ENCODE data around the gene MACROH2A2.
"Not testable (repeated sequence)": the region's sequence is repeated elsewhere in the genome, so short reads cannot be mapped to it uniquely, and the experiment has no call there.

Gene MACROH2A2

DNA sequence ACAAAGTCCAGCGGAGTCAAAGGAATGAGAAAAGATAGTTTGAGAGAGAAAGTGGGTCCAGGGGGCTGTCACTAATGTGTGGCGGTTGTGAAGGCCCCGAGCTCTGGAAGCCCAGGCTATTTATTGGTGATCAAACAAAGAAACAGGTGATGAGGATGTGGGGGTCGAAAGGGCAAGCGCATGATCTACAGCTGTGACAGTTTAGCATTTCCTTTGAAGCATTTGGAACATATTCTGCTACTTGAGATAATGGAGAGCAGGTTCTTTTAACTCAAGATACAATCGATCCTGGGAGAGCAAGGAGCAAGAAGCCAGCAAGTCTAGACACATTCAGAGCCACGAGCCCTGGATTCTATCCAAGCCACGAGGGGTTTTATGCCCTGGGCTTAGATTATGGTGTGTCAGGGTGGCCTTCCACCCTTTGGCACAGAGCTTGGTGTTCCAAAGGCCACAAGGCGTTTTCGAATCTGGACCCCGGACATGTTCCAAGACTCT, 48.5 kb downstream of the MACROH2A2 start:
- DNase-seq (ENCODE audit: low read depth), result not testable (repeated sequence)

DNA sequence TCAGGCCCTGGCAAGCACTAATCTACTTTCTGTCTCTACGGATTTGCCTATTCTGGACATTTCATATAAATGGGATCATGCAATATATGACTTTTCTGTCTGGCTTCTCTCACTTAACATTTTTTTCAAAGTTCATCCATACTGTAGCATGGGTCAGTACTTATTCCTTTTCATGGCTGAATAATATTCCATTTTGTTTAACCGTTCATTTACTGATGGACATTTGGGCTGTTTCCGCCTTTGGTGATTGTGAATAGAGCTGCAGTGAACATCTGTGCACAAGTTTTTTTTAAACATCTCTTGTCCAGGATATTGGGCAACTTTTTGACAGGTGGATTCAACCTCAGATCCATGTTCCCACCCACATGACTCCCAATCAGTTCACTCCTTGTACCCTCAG, 49.0 kb downstream of the MACROH2A2 start:
- DNase-seq (ENCODE audit: low read depth), result no peak

DNA sequence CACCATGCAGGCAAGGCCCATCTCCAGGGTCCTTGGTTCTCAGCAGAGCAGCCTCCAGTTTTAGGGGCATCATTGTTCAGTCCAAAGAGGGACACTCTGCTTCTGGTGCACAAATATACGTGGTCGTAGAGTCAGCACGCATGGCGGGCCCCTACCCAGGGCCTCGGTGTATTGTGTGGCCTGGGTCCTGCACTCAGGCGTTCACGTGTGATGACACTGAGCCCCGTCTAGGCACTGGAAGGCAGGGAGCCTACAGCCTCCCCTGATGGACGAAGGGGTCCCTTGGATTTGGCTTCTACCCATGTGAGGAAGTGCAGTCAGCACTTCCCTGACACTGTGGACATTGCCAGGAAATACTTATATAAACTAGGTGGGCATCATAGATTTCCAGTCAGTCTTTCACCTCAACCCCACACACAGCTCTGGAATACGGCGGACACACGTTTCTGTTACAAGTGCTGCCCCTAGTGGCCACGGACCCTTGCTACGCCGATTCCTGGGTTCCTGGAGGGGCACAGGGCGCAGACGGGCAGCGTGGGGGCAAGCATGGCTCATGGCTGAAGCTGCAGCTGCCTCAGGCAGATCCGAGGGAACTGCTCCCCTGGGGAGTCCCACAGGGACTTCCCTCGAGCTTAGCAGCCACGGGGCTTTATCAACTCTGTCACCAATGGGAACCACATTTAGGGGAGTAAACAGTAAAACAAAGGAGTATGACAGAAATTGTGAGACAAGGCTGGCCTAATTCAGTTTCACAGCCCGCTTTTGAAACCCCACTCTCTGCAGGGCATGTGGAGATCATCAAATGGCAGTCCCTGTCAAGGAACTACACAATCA, 54.5 kb downstream of the MACROH2A2 start:
- DNase-seq (ENCODE audit: low read depth), result no peak

DNA sequence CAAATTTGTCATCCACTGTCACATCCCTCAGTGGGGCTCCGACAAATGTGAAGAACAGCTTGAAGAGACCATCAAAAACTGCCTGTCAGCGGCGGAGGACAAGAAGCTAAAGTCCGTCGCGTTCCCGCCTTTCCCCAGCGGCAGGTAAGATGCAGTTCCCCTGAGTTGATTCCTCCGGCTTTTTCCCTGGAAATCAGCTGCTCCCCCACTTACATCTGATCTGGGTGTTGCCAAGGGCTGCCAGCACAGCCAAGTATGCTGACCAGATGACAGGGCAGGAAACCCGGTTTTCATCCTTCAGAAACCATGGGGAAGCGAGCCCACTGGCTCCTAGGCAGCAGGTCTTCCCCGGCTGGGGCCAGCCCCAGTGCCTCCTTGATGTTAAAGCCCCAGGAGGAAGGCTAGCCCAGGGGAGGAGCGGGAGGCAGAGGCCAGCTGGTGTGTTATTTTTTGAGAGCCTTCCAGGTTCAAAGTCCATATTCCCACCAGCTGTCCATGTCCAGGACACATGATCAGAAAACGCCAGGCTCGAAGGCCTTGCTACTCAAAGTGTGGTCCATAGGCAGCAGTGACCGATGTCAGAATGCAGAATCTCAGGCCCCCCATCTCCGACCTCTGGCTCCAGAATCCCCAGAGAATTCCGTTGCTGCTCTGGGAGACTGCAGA, 56.6 kb downstream of the MACROH2A2 start:
- DNase-seq (ENCODE audit: low read depth), result no peak

- no peak for DNase-seq (ENCODE audit: low read depth)
Observed at GRCh38 chr10:70111496-70111895, 58.9 kb downstream of the MACROH2A2 start.

DNA sequence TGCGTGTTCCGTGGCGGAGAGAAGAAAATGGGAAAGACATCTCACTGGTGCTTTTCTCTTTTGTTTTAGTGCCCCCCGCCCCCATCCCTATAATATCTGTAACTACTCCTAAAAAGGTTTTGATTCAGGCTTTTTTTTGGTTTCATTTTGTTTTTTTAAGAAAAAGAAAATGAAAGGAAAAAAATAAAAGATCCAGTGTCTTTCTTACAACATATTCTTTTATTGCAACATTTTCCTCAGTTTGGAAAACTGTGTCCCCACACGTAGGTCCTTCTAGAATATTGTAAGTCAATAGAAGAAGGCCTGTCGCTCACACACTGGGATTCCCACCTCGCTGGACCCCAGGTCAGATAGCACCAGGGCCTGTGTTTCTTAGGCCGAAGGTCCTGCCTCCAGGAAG, 59.4 kb downstream of the MACROH2A2 start:
- no peak for DNase-seq (ENCODE audit: low read depth)

DNA sequence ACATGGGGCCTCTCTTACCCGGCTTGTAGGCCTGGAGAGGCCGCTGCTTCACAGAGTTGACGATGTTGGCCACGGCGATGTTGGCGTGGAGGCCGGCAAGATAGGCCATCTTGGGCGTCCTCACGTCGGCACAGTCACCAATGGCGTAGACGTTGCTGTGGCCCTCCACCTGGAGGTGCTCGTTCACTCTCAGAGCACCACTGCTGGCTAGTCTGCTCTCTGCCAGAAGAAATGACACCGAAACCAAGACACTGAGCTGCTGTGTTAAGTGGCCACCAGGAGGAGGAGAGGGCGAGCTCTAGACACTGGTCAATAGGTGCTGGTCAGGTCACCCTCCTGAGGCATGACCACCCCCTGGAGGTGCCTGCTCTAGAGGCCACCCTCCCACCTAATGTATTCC, 62.3 kb downstream of the MACROH2A2 start:
- no peak for DNase-seq (ENCODE audit: low read depth)

DNA sequence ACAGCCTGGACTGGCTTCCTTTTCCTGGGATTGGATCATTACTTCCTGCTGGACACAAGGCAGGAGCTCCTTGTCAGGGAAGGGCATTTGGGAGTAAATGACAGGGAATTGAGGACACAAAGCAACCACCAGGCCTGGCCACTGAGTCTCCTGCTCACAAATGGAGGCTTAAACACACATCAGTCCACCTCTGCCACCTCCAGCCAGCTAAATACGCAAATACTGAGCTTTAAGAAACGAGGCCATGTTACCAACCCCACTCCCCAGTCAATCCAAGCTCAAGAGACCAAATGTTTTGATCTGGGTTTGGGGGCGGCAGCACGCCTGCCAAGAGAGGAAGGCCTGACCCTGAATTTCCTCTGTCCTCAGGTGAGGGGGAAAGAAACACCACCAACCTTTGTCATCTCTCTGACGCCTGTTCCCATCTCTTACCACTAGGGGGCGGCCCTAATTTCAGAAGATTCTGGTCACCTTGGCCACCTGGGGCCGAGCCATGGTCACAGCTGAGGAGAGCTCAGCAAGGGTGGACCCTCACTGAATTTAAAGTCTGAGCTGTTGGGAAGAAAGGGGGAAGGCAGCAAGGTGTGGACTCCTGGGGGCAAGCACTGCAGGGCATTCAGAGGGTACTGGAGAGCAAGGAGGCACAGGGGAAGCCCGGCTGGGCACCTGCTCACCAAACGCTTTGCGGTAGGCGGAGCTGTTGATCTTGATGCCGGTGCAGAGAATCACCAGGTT, 63.5 kb downstream of the MACROH2A2 start:
- DNase-seq (ENCODE audit: low read depth), result peak; percentile 32

GRCh38 chr10:70117646-70118045, 65.0 kb downstream of the MACROH2A2 start:
- no peak for DNase-seq (ENCODE audit: low read depth)

- no peak for DNase-seq (ENCODE audit: low read depth)
Observed at GRCh38 chr10:70118196-70118595, 65.5 kb downstream of the MACROH2A2 start.

- DNase-seq (ENCODE audit: low read depth), result no peak
Observed at GRCh38 chr10:70119197-70119596, 66.6 kb downstream of the MACROH2A2 start.

DNA sequence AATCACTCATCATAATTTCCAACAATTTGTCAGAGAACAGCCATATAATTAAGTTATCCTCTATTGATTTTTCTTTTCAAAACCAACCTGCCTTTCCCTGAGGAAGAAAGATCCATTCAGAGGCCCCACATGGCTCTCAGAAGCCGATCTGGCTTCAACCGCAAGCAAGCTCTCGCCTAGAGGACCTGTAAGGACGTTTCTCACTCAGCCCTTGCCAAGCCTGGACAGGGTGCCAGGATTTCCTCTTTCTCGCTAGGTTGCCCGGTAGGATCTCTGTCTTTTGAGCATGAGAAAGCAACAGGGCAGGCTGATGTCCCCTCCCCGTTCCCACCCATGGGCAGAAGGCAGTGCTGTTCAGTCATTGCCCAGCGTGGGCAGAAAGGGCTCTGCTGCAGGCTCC, 67.0 kb downstream of the MACROH2A2 start:
- no peak for DNase-seq (ENCODE audit: low read depth)

- DNase-seq (ENCODE audit: low read depth), result no peak
Observed at GRCh38 chr10:70120417-70120816, 67.8 kb downstream of the MACROH2A2 start.

GRCh38 chr10:70121281-70121949, 68.8 kb downstream of the MACROH2A2 start:
- no peak for DNase-seq (ENCODE audit: low read depth)

DNA sequence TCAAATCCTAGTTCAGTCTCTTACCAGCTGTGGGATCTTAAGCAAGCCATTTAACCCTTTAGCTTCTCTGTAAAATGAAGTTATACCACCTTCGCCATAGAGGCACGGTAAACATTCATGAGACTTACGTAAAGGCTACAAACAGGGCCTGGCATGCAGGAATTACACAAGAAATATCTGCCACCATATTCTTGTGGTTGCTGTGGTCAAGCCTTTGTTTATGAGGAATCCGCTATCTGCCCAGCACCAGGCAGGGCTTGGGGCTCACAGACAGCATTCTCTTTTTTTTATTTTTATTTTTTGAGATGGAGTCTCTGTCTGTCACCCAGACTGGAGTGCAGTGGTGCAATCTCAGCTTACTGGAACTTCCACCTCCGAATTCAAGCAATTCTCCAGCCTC, 70.1 kb downstream of the MACROH2A2 start:
- DNase-seq (ENCODE audit: low read depth), result no peak

GRCh38 chr10:70123166-70123565, 70.5 kb downstream of the MACROH2A2 start:
- not testable (repeated sequence) for DNase-seq (ENCODE audit: low read depth)

- DNase-seq (ENCODE audit: low read depth), result no peak
Observed at GRCh38 chr10:70123817-70124216, 71.2 kb downstream of the MACROH2A2 start.

- no peak for DNase-seq (ENCODE audit: low read depth)
Observed at GRCh38 chr10:70124415-70124814, 71.8 kb downstream of the MACROH2A2 start.

DNA sequence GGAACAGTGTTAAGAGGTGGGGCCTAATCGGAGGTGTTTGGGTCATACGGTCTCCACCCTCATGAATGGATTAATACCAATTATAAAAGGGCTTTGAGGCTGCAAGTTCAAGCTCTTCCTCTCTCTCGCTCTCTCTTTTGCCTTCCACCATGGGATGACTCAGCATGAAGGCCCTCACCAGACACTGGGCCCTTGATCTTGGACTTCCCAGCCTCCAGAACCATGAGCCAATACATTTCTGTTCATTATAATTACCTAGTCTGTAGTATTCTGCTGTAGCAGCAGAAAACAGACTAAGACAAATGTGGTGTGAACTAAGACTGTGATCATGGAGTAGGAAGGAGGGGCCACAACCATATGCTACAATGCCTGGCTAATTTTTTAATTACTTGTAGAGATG, 72.3 kb downstream of the MACROH2A2 start:
- DNase-seq (ENCODE audit: low read depth), result no peak

DNA sequence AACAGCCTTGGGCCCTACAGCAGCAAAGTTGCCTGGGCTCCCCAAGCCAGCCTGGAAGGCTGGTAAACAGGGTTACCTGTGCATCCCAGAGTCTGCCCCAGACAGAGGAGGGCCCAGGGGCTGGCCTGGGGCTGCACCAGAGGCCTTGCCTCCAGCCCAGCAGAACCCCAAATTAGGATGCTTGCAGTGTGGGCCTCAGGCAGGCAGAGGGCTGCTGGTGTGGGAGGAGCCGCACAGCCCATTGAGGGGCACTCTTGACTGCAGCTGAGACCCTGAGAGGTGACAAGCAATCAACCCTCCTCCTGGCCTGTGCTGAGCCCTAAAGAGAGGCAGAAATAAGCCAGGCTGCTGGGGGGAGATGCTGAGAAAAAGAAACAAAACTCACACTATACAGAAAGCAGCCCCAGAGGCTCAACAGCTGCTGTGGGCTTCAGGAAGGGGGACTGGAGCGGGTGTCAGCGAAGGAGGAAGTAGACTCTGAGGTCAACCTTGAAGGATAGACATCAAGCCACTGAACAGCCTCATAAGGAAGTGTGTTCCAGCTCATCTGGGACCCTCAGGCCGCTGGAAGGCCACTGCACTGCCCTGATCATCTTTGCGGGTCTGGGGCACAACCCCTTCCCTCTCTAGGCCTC, 73.4 kb downstream of the MACROH2A2 start:
- DNase-seq (ENCODE audit: low read depth), result no peak

GRCh38 chr10:70126700-70127395, 74.2 kb downstream of the MACROH2A2 start:
- no peak for DNase-seq (ENCODE audit: low read depth)

Measured in stimulated activated CD8-positive, alpha-beta memory T cell treated with anti-CD3 and anti-CD28 coated beads, Interleukin-15, amount 100 ng/mL, for 1 hour (primary cell).